B cell (primary cell): Measurements from ENCODE around the gene GATAD2B. TPM values are rescaled to one million over a fixed set of nuclear protein-coding genes. Genes with fewer than 3 reads are reported as not detected.

Source experiments
- ATAC-seq: fragments of 200-7000 bp; cut with Tn5 transposase; one replicate; pipeline ENCODE4 v1.10.0; 2021; ENCODE audit warnings: low read depth, mild to moderate bottlenecking, moderate number of reproducible peaks, moderate library complexity
- CTCF ChIA-PET: fragments of 350-600 bp; sonication (Branson Sonifier 250); formaldehyde crosslinking; loops from one replicate; lab custom pipeline; 2021; ENCODE audit warnings: antibody characterized with exemption, inconsistent platforms; lab: Charles Lee
- POLR2A ChIA-PET: fragments of 350-600 bp; sonication (Branson Sonifier 250); formaldehyde crosslinking; loops from one replicate; lab custom pipeline; 2021; ENCODE audit warnings: antibody characterized with exemption; lab: Charles Lee
- DNase-seq: peaks from one replicate; pipeline ENCODE4 v3.0.0; 2013
- H2AFZ ChIP-seq: 2 replicates; pipeline ENCODE4 v1.6.1; 2012; ENCODE audit warnings: mild to moderate bottlenecking, low read depth, low read length; ENCODE audit not compliant: insufficient read depth, poor library complexity, severe bottlenecking
- H3K27ac ChIP-seq, 2 donors: 1 replicate in 1 of 2; 2 replicates in 1 of 2; pipeline ENCODE4 v1.5.1; 2012 to 2013; ENCODE audit warnings: low read length in 2 of 2, mild to moderate bottlenecking in 2 of 2, moderate library complexity in 1 of 2
- H3K27me3 ChIP-seq, 4 experiments: fragments of 200-600 bp in 1 of 4; sonication (generic) in 1 of 4; replicated peaks in 1 of 4; 1 replicate in 2 of 4; 2 replicates in 2 of 4; pipeline versions ENCODE4 v1.6.1 to v1.7.0; 2013 to 2016; ENCODE audit warnings: low read length in 3 of 4, mild to moderate bottlenecking in 2 of 4, mixed read lengths in 1 of 4, moderate library complexity in 1 of 4; ENCODE audit not compliant: insufficient read depth in 4 of 4, control insufficient read depth in 3 of 4; ENCODE audit errors: control extremely low read depth in 1 of 4
- H3K36me3 ChIP-seq, 2 experiments: replicated peaks in 1 of 2; 1 replicate in 1 of 2; 2 replicates in 1 of 2; pipeline versions ENCODE4 v1.6.1 to v1.7.1; 2013; ENCODE audit warnings: low read length in 1 of 2; ENCODE audit not compliant: insufficient read depth in 2 of 2, control insufficient read depth in 1 of 2; ENCODE audit errors: control extremely low read depth in 1 of 2, extremely low read depth in 1 of 2
- H3K4me1 ChIP-seq, 2 donors: fragments of 200-600 bp in 1 of 2; sonication (generic) in 1 of 2; 1 replicate in 1 of 2; 2 replicates in 1 of 2; pipeline versions ENCODE4 v1.5.1 to v1.6.1; 2013 to 2017; ENCODE audit warnings: low read length in 2 of 2; ENCODE audit not compliant: control insufficient read depth in 2 of 2, insufficient read depth in 2 of 2
- H3K4me2 ChIP-seq: replicated peaks from 2 replicates; pipeline ENCODE3; 2012; ENCODE audit warnings: mild to moderate bottlenecking, low read depth, low read length; ENCODE audit not compliant: poor library complexity, severe bottlenecking
- H3K4me3 ChIP-seq, 5 experiments: fragments of 200-600 bp in 1 of 5; sonication (generic) in 1 of 5; 1 replicate in 3 of 5; 2 replicates in 2 of 5; pipeline versions ENCODE4 v1.5.1 to v1.7.0; 2011 to 2016; ENCODE audit warnings: low read length in 4 of 5, mild to moderate bottlenecking in 4 of 5, low read depth in 2 of 5, control low read depth in 1 of 5, moderate library complexity in 1 of 5; ENCODE audit not compliant: insufficient read depth in 1 of 5; ENCODE audit errors: control extremely low read depth in 1 of 5, extremely low read depth in 1 of 5
- H3K79me2 ChIP-seq: fragments of 200-600 bp; sonication (generic); one replicate; pipeline ENCODE4 v1.6.0; 2016; ENCODE audit warnings: low read length; ENCODE audit not compliant: control insufficient read depth, insufficient read depth
- H3K9ac ChIP-seq: fragments of 200-600 bp; sonication (generic); 2 replicates; pipeline ENCODE4 v1.6.1; 2017; ENCODE audit warnings: mild to moderate bottlenecking, low read length, moderate library complexity
- H3K9me3 ChIP-seq, 3 donors: one replicate each; pipeline versions ENCODE4 v1.6.1 to v1.7.1; 2013; ENCODE audit warnings: low read length in 2 of 3; ENCODE audit not compliant: control insufficient read depth in 2 of 3, insufficient read depth in 1 of 3; ENCODE audit errors: control extremely low read depth in 1 of 3
- H4K20me1 ChIP-seq: 2 replicates; pipeline ENCODE4 v1.6.0; 2012; ENCODE audit warnings: mild to moderate bottlenecking, low read length; ENCODE audit not compliant: insufficient read depth, control insufficient read depth, poor library complexity, severe bottlenecking
- H3K27ac Mint-ChIP-seq: one replicate; pipeline ENCODE4 v1.8.0; 2021; ENCODE audit warnings: mixed read lengths
- H3K27me3 Mint-ChIP-seq: one replicate; pipeline ENCODE4 v1.8.0; 2021; ENCODE audit warnings: mixed read lengths
- H3K4me1 Mint-ChIP-seq: one replicate; pipeline ENCODE4 v1.8.0; 2021; ENCODE audit warnings: mixed read lengths
- H3K4me3 Mint-ChIP-seq: one replicate; pipeline ENCODE4 v1.8.0; 2021; ENCODE audit warnings: mixed read lengths
- H3K9me3 Mint-ChIP-seq: one replicate; pipeline ENCODE4 v1.8.0; 2022; ENCODE audit warnings: mixed read lengths; ENCODE audit not compliant: insufficient read depth
- CTCF ChIP-seq: fragments of 200-600 bp; IDR thresholded peaks from one replicate; pipeline ENCODE4 v1.8.0; 2022; ENCODE audit warnings: antibody characterized with exemption, mild to moderate bottlenecking
- EZH2 ChIP-seq: IDR thresholded peaks from 2 replicates; pipeline ENCODE4 v1.6.1; 2012; ENCODE audit warnings: borderline replicate concordance, low read depth, mild to moderate bottlenecking, moderate library complexity, low read length; ENCODE audit not compliant: insufficient read depth, poor library complexity, severe bottlenecking
- WGBS: methylation state at CpG from one replicate; pipeline ENCODE4 v1.1.5; 2013; ENCODE audit warnings: missing lambda C conversion rate; ENCODE audit not compliant: insufficient coverage; 5-methylcytosine and 5-hydroxymethylcytosine counted together
- intact Hi-C: fragments of 100-400 bp; cut with micrococcal nuclease; formaldehyde crosslinking; loops from one replicate; pipeline ENCODE4 v1.10.0; 2022
- polyA plus RNA-seq: library from polyadenylated mRNA; depleted of rRNA; stranded (reverse); fragments of >200 nt; gene quantifications from 2 replicates; pipeline ENCODE4 v1.2.3, GENCODE V29; 2012
- total RNA-seq, 2 donors: library from RNA; stranded (reverse); fragments of 120-200 nt in 1 of 2; gene quantifications; 1 replicate in 1 of 2; 2 replicates in 1 of 2; pipeline versions ENCODE4 v1.2.3 to v1.2.4, GENCODE V29; 2013 to 2022

GATAD2B gene
- total and polyA plus RNA-seq, 2 donors (not counting 1 experiment from before 2014, with no cell fraction given) = 16.7 to 105 TPM

- Histone ChIP-seq H3K27me3 (no peaks in the 10 kb centered on the region), H3K79me2 (peaks cover 86% of the 10 kb centered on the region), H3K27ac (no peak overlapping the region), H2AFZ (no peak overlapping the region), H3K4me2 (peak overlapping the region; percentile 3), H3K36me3 (peaks cover 1 to 30% of the 10 kb centered on the region in 2 experiments), H3K4me1 (peaks cover 54 to 61% of the 10 kb centered on the region in 2 donors), H3K4me3 (no peak overlapping the region), H4K20me1 (peaks cover 18% of the 10 kb centered on the region), H3K9ac (no peak overlapping the region), H3K9me3 (no peaks in the 10 kb centered on the region)
- ATAC-seq = no peak
- H3K27ac Mint-ChIP-seq = peak overlapping the region; percentile 50
- POLR2A ChIA-PET = interaction anchor here (0.6 to 1.2 kb wide), 5 partner anchors 25 to 353 kb away, joined by 3 to 8 read pairs (median 3); partner anchors contain the start of gene GATAD2B
- H3K9me3 Mint-ChIP-seq = no peaks in the 10 kb centered on the region
- CTCF ChIA-PET = interaction anchor here (1.0 to 2.1 kb wide), 2 partner anchors 54 to 94 kb away, joined by 3 to 6 read pairs; partner anchors contain the start of gene DENND4B
- H3K27me3 Mint-ChIP-seq = no peaks in the 10 kb centered on the region
- WGBS = 84% methylated on average over 5 of the region's 5 CpGs
- no peak for DNase-seq
- intact Hi-C loops = loop anchor here (2.0 kb wide), 1 partner anchor 15 kb away; no protein-coding TSS in a partner anchor
- H3K4me3 Mint-ChIP-seq = peak overlapping the region; percentile 15
- TF ChIP-seq CTCF = no peak
- no peak for TF ChIP-seq EZH2
- peaks cover 64% of the 10 kb centered on the region for H3K4me1 Mint-ChIP-seq
Observed at GRCh38 chr1:153852170-153852569, 70.6 kb downstream of the GATAD2B start.

- DNase-seq = peak; percentile 55
Observed at GRCh38 chr1:153849487-153850185, 73.1 kb downstream of the GATAD2B start.

More at GRCh38 chr1:153849487-153850185, 73.1 kb downstream of the GATAD2B start:
- H3K4me3 Mint-ChIP-seq = peak overlapping the region; percentile 2
- no peak overlapping the region for H2AFZ ChIP-seq
- peak overlapping the region; percentile 23 for H3K9ac ChIP-seq
- peak overlapping the region; percentile 56 to 76 for H3K27ac ChIP-seq
- H3K4me1 ChIP-seq = peaks cover 46 to 48% of the 10 kb centered on the region in 2 donors
- H3K79me2 ChIP-seq = peaks cover 90% of the 10 kb centered on the region
- H3K4me1 Mint-ChIP-seq = peaks cover 52% of the 10 kb centered on the region
- peak; percentile 81 for ATAC-seq
- H3K36me3 ChIP-seq = peaks cover 0 to 26% of the 10 kb centered on the region in 2 experiments
- ChIA-PET CTCF (interaction anchor here (0.8 to 2.0 kb wide), 5 partner anchors 11 to 137 kb away, joined by 3 to 14 read pairs (median 3); partner anchors contain the start of genes DENND4B and RAB13), POLR2A (interaction anchor here (0.6 to 1.2 kb wide), 5 partner anchors 17 to 136 kb away, joined by 3 to 7 read pairs (median 4); partner anchors contain the start of gene JTB)
- WGBS = 13% methylated on average over 4 of the region's 5 CpGs
- no peaks in the 10 kb centered on the region for H3K27me3 Mint-ChIP-seq
- intact Hi-C loops = no loop called here
- H3K4me2 ChIP-seq = peak overlapping the region; percentile 65
- no peaks in the 10 kb centered on the region for H3K9me3 Mint-ChIP-seq
- peaks cover 13% of the 10 kb centered on the region for H4K20me1 ChIP-seq
- TF ChIP-seq EZH2 (no peak), CTCF (no peak)
- no peaks in the 10 kb centered on the region for H3K9me3 ChIP-seq
- H3K27me3 ChIP-seq = no peaks in the 10 kb centered on the region
- no peak overlapping the region for H3K4me3 ChIP-seq
- peak overlapping the region; percentile 46 for H3K27ac Mint-ChIP-seq
